Lung microvascular endothelial cell (primary cell): ENCODE data around the gene ARFIP1. TPM values are rescaled to one million over a fixed set of nuclear protein-coding genes. Genes with fewer than 3 reads are reported as not detected.
A peak's percentile ranks its signal among the peaks of the same experiment; 100 is the strongest.

Source experiments
- DNase-seq, 2 donors: peaks; one replicate each; pipeline versions ENCODE4 v3.0.0 to v3.0.0-alpha.2; 2010; ENCODE audit warnings: low read depth in 2 of 2
- total RNA-seq: library from RNA; depleted of rRNA; stranded (reverse); fragments of >200 nt; gene quantifications from 2 replicates; pipeline ENCODE4 v1.2.1, GENCODE V29; 2014

ARFIP1 gene
- total RNA-seq, 1 donor from 2014 or later: 22.0 TPM

GRCh38 chr4:152937336-152938236, 157.8 kb downstream of the ARFIP1 start:
- peak; percentile 23 to 52 for DNase-seq

- DNase-seq: no peak
Observed at GRCh38 chr4:152938237-152938947, 158.6 kb downstream of the ARFIP1 start.

GRCh38 chr4:152939621-152940020, 159.9 kb downstream of the ARFIP1 start:
- no peak for DNase-seq

GRCh38 chr4:152940461-152940860, 160.7 kb downstream of the ARFIP1 start:
- no peak for DNase-seq

- DNase-seq: no peak
Observed at GRCh38 chr4:152941411-152941810, 161.7 kb downstream of the ARFIP1 start.

- DNase-seq: no peak
Observed at GRCh38 chr4:152942346-152942745, 162.6 kb downstream of the ARFIP1 start.

GRCh38 chr4:152943672-152944071, 163.9 kb downstream of the ARFIP1 start:
- no peak for DNase-seq

- DNase-seq: no peak
Observed at GRCh38 chr4:152944666-152945320, 165.0 kb downstream of the ARFIP1 start.

- no peak for DNase-seq
Observed at GRCh38 chr4:152945639-152946038, 165.9 kb downstream of the ARFIP1 start.

GRCh38 chr4:152946446-152946845, 166.7 kb downstream of the ARFIP1 start:
- DNase-seq: no peak

GRCh38 chr4:152947311-152947710, 167.6 kb downstream of the ARFIP1 start:
- DNase-seq: no peak

- DNase-seq: no peak
Observed at GRCh38 chr4:152949930-152950329, 170.2 kb downstream of the ARFIP1 start.

- no peak for DNase-seq
Observed at GRCh38 chr4:152950402-152951274, 170.9 kb downstream of the ARFIP1 start.

GRCh38 chr4:152951348-152951747, 171.6 kb downstream of the ARFIP1 start:
- peak in 1 of 2 donors; percentile 50 for DNase-seq

- DNase-seq: no peak
Observed at GRCh38 chr4:152953514-152953913, 173.8 kb downstream of the ARFIP1 start.

- no peak for DNase-seq
Observed at GRCh38 chr4:152954741-152955140, 175.0 kb downstream of the ARFIP1 start.

- no peak for DNase-seq
Observed at GRCh38 chr4:152956147-152956546, 176.4 kb downstream of the ARFIP1 start.

- peak in 1 of 2 donors; percentile 37 for DNase-seq
Observed at GRCh38 chr4:152956650-152957436, 177.1 kb downstream of the ARFIP1 start.

- DNase-seq: peak; percentile 21 to 86
Observed at GRCh38 chr4:152957437-152958171, 177.8 kb downstream of the ARFIP1 start.

GRCh38 chr4:152959080-152959479, 179.3 kb downstream of the ARFIP1 start:
- no peak for DNase-seq
